ENCODE data around the gene PKN2.

DNA sequence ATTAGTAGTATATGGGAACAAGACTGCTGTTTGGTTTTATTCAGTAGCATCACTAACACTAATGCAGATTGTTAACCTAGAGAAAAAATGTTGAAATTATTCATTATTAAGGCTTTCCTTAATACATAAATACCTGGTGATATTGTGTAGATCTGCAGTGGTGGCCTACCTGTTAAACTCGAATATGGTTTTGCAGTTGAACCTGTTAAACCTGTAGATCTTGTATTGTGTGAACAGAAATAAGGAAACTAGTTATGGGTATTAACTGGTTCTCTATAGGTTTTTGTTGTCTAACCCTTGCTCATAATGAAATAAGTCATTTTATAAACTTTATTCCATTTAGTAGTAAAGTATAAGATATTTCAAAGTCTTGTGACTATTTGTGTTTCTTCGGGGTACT is 23.9 kb downstream of the PKN2 start:
- TF ChIP-seq CEBPB (IDR thresholded peaks at IDR 0.05; ENCODE audit: low read depth, low read length) = no peak
- no peak for TF ChIP-seq POLR2A (IDR thresholded peaks at IDR 0.05; ENCODE audit: low read depth, low read length)
- TF ChIP-seq, protein P1, sequence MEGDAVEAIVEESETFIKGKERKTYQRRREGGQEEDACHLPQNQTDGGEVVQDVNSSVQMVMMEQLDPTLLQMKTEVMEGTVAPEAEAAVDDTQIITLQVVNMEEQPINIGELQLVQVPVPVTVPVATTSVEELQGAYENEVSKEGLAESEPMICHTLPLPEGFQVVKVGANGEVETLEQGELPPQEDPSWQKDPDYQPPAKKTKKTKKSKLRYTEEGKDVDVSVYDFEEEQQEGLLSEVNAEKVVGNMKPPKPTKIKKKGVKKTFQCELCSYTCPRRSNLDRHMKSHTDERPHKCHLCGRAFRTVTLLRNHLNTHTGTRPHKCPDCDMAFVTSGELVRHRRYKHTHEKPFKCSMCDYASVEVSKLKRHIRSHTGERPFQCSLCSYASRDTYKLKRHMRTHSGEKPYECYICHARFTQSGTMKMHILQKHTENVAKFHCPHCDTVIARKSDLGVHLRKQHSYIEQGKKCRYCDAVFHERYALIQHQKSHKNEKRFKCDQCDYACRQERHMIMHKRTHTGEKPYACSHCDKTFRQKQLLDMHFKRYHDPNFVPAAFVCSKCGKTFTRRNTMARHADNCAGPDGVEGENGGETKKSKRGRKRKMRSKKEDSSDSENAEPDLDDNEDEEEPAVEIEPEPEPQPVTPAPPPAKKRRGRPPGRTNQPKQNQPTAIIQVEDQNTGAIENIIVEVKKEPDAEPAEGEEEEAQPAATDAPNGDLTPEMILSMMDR (conservative IDR thresholded peaks at IDR 0.05; ENCODE audit: low read depth, low read length) = no peak
- no peak for TF ChIP-seq CHD1 (IDR thresholded peaks at IDR 0.05; ENCODE audit: low read depth, low read length)
- TF ChIP-seq RAD21 (IDR thresholded peaks at IDR 0.05; ENCODE audit: low read length) = no peak
- no peak for TF ChIP-seq MXI1 (IDR thresholded peaks at IDR 0.05; ENCODE audit: borderline replicate concordance, low read depth, low read length)
